Heart right ventricle (tissue), 16 donors: ENCODE data around the gene ACTN4. TPM values are rescaled to one million over a fixed set of nuclear protein-coding genes. Genes with fewer than 3 reads are reported as not detected.

Source experiments
- ATAC-seq, 8 donors: fragments of 200-7000 bp; cut with Tn5 transposase; one replicate each; pipeline ENCODE4 v1.9.1; 2020; ENCODE audit warnings: mild to moderate bottlenecking in 8 of 8, moderate library complexity in 8 of 8, moderate number of reproducible peaks in 1 of 8
- DNase-seq, 2 donors: peaks; one replicate each; pipeline ENCODE4 v3.0.0-alpha.2; 2020
- H3K27ac ChIP-seq, 10 donors: fragments of 200-600 bp; sonication (generic) in 2 of 10; one replicate each; pipeline versions ENCODE4 v1.5.0 to v1.8.0; 2020 to 2022; ENCODE audit warnings: mild to moderate bottlenecking in 3 of 10
- H3K27me3 ChIP-seq, 7 donors: fragments of 200-600 bp; one replicate each; pipeline ENCODE4 v1.8.0; 2021 to 2022; ENCODE audit warnings: mild to moderate bottlenecking in 2 of 7
- H3K36me3 ChIP-seq, 9 donors: fragments of 200-600 bp; sonication (generic) in 1 of 9; one replicate each; pipeline versions ENCODE4 v1.5.0 to v1.8.0; 2020 to 2022; ENCODE audit warnings: mild to moderate bottlenecking in 2 of 9
- H3K4me1 ChIP-seq, 9 donors: fragments of 200-600 bp; sonication (generic) in 1 of 9; one replicate each; pipeline versions ENCODE4 v1.5.0 to v1.8.0; 2020 to 2022; ENCODE audit warnings: mild to moderate bottlenecking in 4 of 9
- H3K4me3 ChIP-seq, 10 donors: fragments of 200-600 bp; sonication (generic) in 2 of 10; one replicate each; pipeline versions ENCODE4 v1.5.0 to v1.8.0; 2020 to 2022; ENCODE audit warnings: mild to moderate bottlenecking in 7 of 10, moderate library complexity in 2 of 10
- H3K9me3 ChIP-seq, 11 donors: fragments of 200-600 bp in 10 of 11; sonication (generic) in 2 of 11; one replicate each; pipeline versions ENCODE4 v1.5.0 to v1.8.0; 2013 to 2022; ENCODE audit warnings: mild to moderate bottlenecking in 2 of 11, control low read depth in 1 of 11, moderate library complexity in 1 of 11
- WGBS, 2 donors: extraction: QIAGEN DNeasy Blood & Tissue Kit; methylation state at CpG; one replicate each; pipeline ENCODE4 v1.1.7; 2013; ENCODE audit warnings: inconsistent platforms in 1 of 2; 5-methylcytosine and 5-hydroxymethylcytosine counted together
- intact Hi-C, 10 donors: fragments of 100-400 bp; cut with DNase I; formaldehyde crosslinking; loops; one replicate each; pipeline versions ENCODE4 v1.11.1 to v1.14.2; 2022
- polyA plus RNA-seq, 2 donors: library from polyadenylated mRNA; stranded (reverse); fragments of 200-250 nt; gene quantifications; one replicate each; pipeline ENCODE4 v1.2.3, GENCODE V29; 2013
- total RNA-seq, 10 donors: library from RNA; stranded (reverse); fragmentation: NEBNext Ultra II Directional in 3 of 10; extraction: Animal tissue kit (Norgen Biotek cat#: 25700) in 3 of 10; gene quantifications; one replicate each; pipeline versions ENCODE4 v1.2.1 to v1.2.4, GENCODE V29; 2021 to 2023
- TF ChIP-seq, protein P1 (sequence below), 9 donors: fragments of 200-600 bp; sonication (generic) in 2 of 9; IDR thresholded peaks; one replicate each; pipeline versions ENCODE4 v1.5.0 to v1.8.0; 2021 to 2022; ENCODE audit warnings: antibody characterized with exemption in 9 of 9, mild to moderate bottlenecking in 5 of 9, moderate library complexity in 1 of 9
- donor health status: Arrhythmogenic right ventricular cardiomyopathy.
- donor health status: ischemic (EF 13 %, LVEDD 7.1; RV severe dilation, severe dysfunction).
- donor health status: healthy with polysubstance abuse.
- donor health status: DM: no; HTN: yes; CAD: no.
- donor health status: DM: no; HTN: no; CAD: no.
- donor health status: ischemic (EF 25% LVEDD 6.9; RV normal size, moderate dysfunction).
- donor health status: ischemic (EF 25% LVEDD 5.7; RV mildly dilated, moderate dysfunction).
- donor health status: healthy.
- donor health status: DM: yes; HTN: yes; CAD: no.
- donor health status: Ischemic cardiomyopathy.
- donor health status: ischemic (EF 35%, LVEDD 5.7; RV mildly dilated, moderate dysfunction).
- donor health status: nonischemic (EF 11% LVEDD 7.7; RV severe dilation, severe dysfunction).
- donor health status: DM: yes; HTN: yes; CAD: no.
- donor health status: PGD.
- donor health status: ischemic (EF 29% LVEDD 5.4; RV normal size, mild dysfunction).
- donor health status: nonischemic (EF 23%, LVEDD 6.1; RV moderate dilation, normal function).

The ACTN4 gene
- total and polyA plus RNA-seq, 12 donors, result 92.4 to 291 (median 149) TPM

DNA sequence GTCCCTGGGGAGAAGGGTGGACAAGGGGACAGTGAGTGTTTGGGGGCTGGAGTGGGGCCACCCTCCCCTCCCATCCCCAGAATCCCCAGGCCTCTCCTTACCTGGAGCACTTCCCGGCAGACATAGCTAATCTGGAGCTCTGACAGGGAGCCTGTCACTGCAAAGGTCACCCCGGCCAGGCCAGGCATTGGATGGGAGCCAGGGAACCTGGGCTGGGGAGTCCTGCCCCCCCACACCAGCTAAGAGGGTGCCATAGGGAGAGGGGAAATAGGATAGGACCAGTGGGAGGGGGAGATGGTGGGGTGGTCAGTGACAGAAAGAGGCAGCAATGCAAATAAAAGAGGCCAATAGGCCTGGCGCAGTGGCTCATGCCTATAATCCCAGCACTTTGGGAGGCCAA, 33.2 kb upstream of the ACTN4 start:
- intact Hi-C loops, result no loop called here
- no peak overlapping the region for H3K27ac ChIP-seq
- H3K4me3 ChIP-seq, result no peak overlapping the region
- H3K4me1 ChIP-seq, result peaks cover 0 to 18% (median 12%) of the 10 kb centered on the region in 9 donors
- peaks cover 0 to 12% (median 0%) of the 10 kb centered on the region in 9 donors for H3K36me3 ChIP-seq
- DNase-seq (no peak), ATAC-seq (no peak)
- WGBS, 2 donors, result 55 to 63% methylated on average over 3 of the region's 3 CpGs
- TF ChIP-seq, protein P1, sequence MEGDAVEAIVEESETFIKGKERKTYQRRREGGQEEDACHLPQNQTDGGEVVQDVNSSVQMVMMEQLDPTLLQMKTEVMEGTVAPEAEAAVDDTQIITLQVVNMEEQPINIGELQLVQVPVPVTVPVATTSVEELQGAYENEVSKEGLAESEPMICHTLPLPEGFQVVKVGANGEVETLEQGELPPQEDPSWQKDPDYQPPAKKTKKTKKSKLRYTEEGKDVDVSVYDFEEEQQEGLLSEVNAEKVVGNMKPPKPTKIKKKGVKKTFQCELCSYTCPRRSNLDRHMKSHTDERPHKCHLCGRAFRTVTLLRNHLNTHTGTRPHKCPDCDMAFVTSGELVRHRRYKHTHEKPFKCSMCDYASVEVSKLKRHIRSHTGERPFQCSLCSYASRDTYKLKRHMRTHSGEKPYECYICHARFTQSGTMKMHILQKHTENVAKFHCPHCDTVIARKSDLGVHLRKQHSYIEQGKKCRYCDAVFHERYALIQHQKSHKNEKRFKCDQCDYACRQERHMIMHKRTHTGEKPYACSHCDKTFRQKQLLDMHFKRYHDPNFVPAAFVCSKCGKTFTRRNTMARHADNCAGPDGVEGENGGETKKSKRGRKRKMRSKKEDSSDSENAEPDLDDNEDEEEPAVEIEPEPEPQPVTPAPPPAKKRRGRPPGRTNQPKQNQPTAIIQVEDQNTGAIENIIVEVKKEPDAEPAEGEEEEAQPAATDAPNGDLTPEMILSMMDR (IDR thresholded peaks at IDR 0.05), result no peak
- H3K27me3 ChIP-seq, result no peaks in the 10 kb centered on the region
- no peaks in the 10 kb centered on the region for H3K9me3 ChIP-seq

DNA sequence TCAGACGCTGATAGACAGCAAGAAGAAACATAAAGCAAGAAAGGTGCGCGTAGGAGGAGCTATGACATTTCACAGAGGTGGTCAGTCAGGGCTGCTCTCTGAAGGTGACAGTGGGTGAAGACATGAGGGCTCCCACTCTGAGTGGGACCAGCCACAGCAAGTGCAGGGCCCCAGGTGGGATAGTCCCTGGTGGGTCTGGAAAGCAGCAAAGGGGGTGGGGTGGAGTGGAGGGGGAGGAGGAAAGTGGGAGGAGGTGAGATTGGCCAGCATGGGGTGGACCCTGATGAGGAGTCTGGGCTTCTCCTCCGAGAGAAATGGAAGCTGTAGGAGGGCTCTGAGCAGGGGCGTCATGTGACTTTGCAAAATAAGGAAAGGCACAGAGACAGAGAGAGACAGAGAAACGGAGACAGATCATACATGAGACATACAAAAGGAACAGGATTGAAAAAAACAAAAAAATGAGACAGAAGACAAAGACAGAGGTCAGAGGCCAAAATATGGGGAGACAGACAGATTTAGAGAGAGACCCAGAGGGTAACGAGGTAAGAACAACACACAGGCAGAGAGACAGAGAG, 32.4 kb upstream of the ACTN4 start:
- Histone ChIP-seq H3K9me3 (no peaks in the 10 kb centered on the region), H3K4me3 (no peak overlapping the region), H3K27me3 (no peaks in the 10 kb centered on the region), H3K27ac (no peak overlapping the region), H3K36me3 (peaks cover 0 to 12% (median 0%) of the 10 kb centered on the region in 9 donors), H3K4me1 (peaks cover 0 to 25% (median 18%) of the 10 kb centered on the region in 9 donors)
- no peak for ATAC-seq
- TF ChIP-seq, protein P1 (IDR thresholded peaks at IDR 0.05), result no peak
- intact Hi-C loops, result loop anchor here in 2 of 10 donors (5.0 kb wide), 2 partner anchors 68 to 213 kb away; partner anchors contain the start of gene FAM98C (in 1 of the 2)
- DNase-seq, result no peak
- WGBS, 2 donors, result 75 to 76% methylated on average over 7 of the region's 7 CpGs

DNA sequence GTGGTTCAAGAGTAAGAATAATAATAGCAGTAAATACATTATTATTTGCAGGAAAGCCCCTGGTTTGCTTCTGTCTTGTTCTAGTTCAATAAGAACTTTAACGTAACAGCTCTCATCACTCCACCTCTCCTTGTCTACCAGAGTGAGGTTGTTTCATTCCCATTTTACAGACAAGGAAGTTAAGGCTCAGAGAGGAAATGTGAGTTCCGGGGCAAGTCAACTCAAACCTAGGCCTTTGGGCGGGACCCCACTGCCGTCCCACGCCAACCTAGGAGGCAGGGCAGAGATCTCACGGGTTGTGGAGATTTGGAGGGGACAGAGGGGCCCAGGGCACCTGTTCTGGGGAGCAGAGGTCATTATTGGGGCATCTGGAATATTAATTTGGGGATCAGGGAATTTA, 31.2 kb upstream of the ACTN4 start:
- Histone ChIP-seq H3K36me3 (peaks cover 0 to 22% (median 11%) of the 10 kb centered on the region in 9 donors), H3K4me3 (peak overlapping the region in 1 of 10 donors; percentile 69), H3K27ac (peak overlapping the region in 1 of 10 donors; percentile 89), H3K4me1 (peaks cover 0 to 32% (median 24%) of the 10 kb centered on the region in 9 donors), H3K27me3 (no peaks in the 10 kb centered on the region), H3K9me3 (no peaks in the 10 kb centered on the region)
- no peak for ATAC-seq
- intact Hi-C loops, result loop anchor here in 2 of 10 donors (5.0 kb wide), 2 partner anchors 69 to 214 kb away; partner anchors contain the start of gene FAM98C (in 1 of the 2)
- WGBS, 2 donors, result 90 to 93% methylated on average over 6 of the region's 6 CpGs
- DNase-seq, result no peak
- TF ChIP-seq, protein P1 (IDR thresholded peaks at IDR 0.05), result no peak

DNA sequence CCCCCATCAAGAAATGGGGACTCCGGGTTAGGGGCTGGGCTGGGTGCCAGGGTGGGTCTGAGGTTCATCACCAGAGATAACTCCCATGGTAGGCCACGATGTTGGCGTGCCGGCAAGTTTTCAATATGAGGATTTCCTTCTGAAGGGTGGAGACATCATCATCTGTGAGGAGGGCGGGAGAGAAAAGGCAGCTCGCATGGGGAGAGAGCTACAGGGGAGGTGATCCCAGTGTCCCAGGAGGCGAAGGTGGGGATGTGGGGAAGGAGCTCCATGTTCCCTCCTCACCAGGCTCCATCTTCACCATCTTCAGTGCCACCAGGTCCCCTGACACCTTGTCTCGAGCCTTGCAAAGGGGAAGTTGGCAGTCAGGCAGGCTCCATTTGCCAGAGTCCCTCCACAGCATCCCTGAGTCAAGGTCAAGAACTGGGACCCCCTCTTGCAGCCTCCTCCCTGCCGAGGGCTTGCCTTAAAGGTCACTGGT, 30.1 kb upstream of the ACTN4 start:
- ATAC-seq, result no peak
- H3K4me1 ChIP-seq, result peaks cover 0 to 32% (median 24%) of the 10 kb centered on the region in 9 donors
- TF ChIP-seq, protein P1 (IDR thresholded peaks at IDR 0.05), result no peak
- H3K9me3 ChIP-seq, result no peaks in the 10 kb centered on the region
- 61 to 62% methylated on average over 9 of the region's 9 CpGs for WGBS, 2 donors
- no peaks in the 10 kb centered on the region for H3K27me3 ChIP-seq
- H3K36me3 ChIP-seq, result peaks cover 0 to 25% (median 19%) of the 10 kb centered on the region in 9 donors
- H3K27ac ChIP-seq, result peak overlapping the region in 5 of 10 donors; percentile 50 to 92 (median 89)
- peak overlapping the region in 7 of 10 donors; percentile 69 to 98 (median 84) for H3K4me3 ChIP-seq
- intact Hi-C loops, result loop anchor here in 2 of 10 donors (5.0 kb wide), 2 partner anchors 70 to 215 kb away; partner anchors contain the start of gene FAM98C (in 1 of the 2)
- no peak for DNase-seq
